ENCODE data around the gene ARPC1B.

DNA sequence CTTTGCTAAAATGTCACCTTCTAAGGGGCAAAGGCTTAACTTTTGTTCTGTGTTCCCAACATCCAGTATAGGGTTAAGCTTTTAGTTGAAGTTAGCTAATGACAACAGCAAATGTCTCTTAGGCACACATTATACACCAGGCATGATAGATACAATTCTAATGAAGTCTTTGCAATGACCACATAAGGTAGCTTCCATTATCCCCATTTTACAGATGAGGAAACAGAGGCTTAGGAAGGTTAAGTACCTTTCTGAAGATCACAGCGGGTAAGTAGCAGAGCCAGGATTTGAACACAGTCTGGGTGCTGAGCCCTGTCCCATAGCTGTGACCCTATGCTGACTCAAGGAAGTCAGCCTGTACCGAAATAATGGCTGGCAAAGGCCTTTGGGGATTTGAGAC lies 36.1 kb downstream of the ARPC1B start:
- no peak for TF ChIP-seq CTCF (conservative IDR thresholded peaks at IDR 0.05; ENCODE audit: low read depth, low read length)
- TF ChIP-seq, protein P1, sequence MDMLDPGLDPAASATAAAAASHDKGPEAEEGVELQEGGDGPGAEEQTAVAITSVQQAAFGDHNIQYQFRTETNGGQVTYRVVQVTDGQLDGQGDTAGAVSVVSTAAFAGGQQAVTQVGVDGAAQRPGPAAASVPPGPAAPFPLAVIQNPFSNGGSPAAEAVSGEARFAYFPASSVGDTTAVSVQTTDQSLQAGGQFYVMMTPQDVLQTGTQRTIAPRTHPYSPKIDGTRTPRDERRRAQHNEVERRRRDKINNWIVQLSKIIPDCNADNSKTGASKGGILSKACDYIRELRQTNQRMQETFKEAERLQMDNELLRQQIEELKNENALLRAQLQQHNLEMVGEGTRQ (IDR thresholded peaks at IDR 0.05; ENCODE audit: low read depth, low read length), result no peak
- TF ChIP-seq SMC3 (IDR thresholded peaks at IDR 0.05; ENCODE audit: low read depth, low read length), result no peak
- no peak for TF ChIP-seq POLR2A (IDR thresholded peaks at IDR 0.05; ENCODE audit: low read depth, low read length)
- no peak for TF ChIP-seq RFX5 (IDR thresholded peaks at IDR 0.05; ENCODE audit: low read depth, low read length)
- TF ChIP-seq ELK1 (IDR thresholded peaks at IDR 0.05; ENCODE audit: borderline replicate concordance, low read depth, low read length), result no peak
- TF ChIP-seq MXI1 (IDR thresholded peaks at IDR 0.05; ENCODE audit: borderline replicate concordance, low read depth, low read length), result no peak
- TF ChIP-seq RCOR1 (IDR thresholded peaks at IDR 0.05; ENCODE audit: insufficient replicate concordance, low read length), result no peak
- TF ChIP-seq CEBPB (IDR thresholded peaks at IDR 0.05; ENCODE audit: low read depth, low read length), result no peak
- TF ChIP-seq MAFK (IDR thresholded peaks at IDR 0.05; ENCODE audit: low read depth, low read length), result no peak
- no peak for TF ChIP-seq MAZ (IDR thresholded peaks at IDR 0.05; ENCODE audit: borderline replicate concordance, low read depth, low read length)
- TF ChIP-seq RAD21 (IDR thresholded peaks at IDR 0.05; ENCODE audit: low read length), result no peak
- no peak for TF ChIP-seq CHD1 (IDR thresholded peaks at IDR 0.05; ENCODE audit: low read depth, low read length)
